CD4-positive, alpha-beta T cell treated with Interleukin-6 at 100 ng/mL for 8 hours (primary cell): ENCODE measurements around the gene PIK3R5.
"Not testable (repeated sequence)": the region's sequence is repeated elsewhere in the genome, so short reads cannot be mapped to it uniquely, and the experiment has no call there.

Experiments
- DNase-seq: peaks from one replicate; pipeline ENCODE4 v3.0.0-alpha.2; 2020; ENCODE audit warnings: mixed read lengths, low spot score

PIK3R5 gene

DNA sequence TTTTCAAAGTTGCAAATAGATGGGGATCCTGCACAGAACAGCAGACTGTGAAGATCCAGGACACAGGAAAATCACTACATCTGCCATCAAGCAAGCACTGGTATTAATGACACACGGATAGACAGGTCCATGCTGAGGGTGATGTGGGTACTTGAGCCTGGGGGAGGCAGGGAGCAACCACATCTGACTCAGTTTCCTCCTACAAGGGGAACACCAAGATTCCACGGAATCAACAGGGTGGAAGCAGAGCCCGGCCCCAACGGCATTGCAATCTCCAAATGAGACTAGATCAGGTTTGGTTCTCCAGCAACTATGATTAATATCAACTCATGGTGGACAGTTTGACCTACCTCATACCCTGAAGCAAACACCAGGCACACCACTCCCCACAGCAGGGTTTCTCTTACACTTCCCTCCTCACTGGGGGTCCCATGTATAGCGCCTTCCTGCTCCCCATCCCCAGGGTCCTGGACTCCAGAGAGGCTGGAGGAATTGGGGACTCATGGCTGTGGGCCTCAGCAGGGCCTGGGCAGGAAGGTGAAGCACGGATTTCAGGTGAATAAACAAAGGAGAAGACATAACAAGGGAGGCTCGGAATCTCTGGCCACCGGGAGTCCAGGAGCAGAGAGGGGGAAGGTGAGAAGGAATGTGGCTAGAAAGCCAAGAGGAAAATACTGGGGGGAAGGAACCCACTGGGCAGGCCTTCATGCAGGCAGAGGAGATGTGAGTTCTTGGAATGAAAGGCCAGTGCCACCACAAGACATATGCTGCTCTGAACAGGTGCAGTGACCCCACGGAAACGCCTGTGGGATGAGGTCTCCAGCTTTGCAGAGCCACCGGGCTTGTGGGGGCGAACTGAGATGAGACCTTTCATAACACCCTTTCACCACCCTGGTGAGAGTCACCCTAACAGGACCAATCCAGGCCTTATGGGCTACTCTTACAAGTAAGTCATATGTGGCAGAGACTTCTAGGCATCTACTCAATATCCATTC is 68.6 kb downstream of the PIK3R5 start:
- DNase-seq: no peak

DNA sequence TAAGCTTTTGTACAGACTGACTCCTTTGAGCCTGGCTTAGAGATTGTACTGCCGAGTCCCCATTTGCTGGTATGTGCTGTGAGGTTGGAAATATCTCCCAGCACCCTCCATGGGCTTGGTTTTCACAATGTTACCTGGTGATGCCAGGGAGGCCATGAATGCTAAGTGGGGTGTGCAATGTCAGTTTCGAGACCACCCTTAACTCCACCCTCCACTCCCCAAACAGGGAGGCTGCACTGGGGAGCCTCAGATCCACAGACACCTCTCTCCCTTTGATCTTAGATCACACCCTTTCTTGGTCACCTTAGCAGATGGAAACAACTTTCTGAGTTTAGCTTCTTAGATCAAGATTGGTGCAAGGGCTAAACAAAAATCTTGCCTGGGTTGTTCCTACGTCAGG is 69.4 kb downstream of the PIK3R5 start:
- no peak for DNase-seq

DNA sequence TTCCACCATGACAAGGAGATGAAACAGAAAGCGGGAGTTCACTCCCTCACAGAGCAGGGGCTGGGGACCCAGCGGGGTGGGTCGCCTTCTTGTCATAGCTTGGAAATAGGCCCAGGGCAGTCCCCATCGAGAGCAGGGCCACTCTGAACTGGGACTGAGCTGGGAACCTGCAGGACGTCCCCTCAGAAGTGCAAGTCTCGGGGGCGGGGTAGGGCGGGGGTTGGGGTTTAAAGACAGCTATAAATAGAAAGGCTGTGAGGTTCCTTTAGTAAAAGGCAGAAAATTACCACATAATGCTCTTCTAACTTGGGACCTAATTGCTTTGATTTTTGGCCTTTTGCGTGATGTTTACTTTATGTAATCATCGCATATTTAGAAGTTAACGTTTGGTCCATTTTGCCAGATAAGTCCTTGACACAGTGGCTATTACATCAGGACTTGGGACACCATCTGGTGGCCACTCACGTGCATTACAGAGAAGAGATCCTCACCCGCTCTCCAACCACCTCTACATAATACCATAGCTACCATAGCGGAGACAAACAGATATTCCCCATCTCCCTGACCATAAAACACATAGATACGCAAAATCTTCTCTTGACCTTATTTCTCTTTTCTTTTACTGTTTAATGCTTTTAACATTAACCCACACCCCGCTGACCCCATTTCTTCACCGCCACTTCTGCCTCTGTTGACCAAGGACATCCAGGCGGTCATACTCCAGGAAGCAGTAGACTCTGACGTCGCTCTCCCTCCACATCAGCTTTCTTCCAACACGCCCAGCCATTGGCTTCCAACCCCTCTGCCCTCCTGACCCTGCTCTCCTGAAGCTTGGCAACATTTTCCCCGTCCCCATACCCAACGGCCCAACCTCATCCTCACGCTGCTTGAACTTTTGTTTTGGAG is 70.6 kb downstream of the PIK3R5 start:
- peak; percentile 52 for DNase-seq

DNA sequence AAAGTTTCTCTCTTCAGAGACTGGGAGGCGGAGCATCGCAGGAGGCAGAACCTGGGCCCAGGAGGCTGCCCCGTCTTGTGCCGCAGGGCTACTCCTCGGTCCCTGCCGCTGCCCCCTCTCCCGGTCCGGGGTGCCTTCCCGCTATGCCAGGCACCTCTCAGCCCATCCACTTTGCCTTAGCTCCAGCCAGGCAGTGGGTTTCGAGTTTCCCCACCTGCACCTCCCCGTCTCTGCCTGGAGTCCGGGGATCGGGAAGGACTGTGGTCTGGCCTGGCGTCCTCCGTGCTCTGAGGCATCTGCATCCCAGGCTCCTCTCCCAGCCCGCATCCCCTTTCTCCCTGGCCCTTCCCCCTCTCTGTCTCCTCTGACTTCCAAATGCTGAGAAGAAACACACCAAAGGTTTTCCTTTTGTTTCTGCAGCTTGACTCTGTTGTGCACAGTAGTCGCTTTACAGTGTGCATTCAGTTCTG is 71.3 kb downstream of the PIK3R5 start:
- no peak for DNase-seq

DNA sequence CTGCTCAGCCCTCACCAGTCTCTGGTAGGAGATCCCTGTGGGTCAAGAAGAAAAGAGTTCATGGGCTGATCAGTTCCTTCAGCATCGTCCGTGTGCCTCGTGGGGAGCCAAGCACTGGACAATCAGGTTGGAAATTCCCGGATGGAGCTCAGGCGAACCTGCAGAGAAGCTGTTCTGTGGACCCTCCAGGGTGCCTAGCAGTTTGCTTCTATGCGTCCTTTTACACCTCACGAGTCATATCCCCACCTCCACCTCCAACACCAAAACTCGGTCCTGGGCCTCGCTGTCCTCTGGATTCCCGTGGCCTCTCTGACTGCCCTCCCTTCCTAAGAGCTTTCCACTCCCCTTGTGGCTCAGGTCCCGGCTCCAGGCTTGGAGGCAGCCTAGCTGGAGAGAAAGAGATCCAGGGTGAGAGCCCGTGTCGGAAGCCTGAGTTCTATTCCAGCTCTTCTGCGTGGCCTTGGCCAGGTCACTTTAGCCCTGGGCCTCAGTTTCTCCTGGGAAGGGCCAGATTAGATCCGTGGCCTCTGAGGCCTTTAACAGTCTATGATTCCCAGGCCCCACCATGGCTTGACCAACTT is 71.8 kb downstream of the PIK3R5 start:
- no peak for DNase-seq

DNA sequence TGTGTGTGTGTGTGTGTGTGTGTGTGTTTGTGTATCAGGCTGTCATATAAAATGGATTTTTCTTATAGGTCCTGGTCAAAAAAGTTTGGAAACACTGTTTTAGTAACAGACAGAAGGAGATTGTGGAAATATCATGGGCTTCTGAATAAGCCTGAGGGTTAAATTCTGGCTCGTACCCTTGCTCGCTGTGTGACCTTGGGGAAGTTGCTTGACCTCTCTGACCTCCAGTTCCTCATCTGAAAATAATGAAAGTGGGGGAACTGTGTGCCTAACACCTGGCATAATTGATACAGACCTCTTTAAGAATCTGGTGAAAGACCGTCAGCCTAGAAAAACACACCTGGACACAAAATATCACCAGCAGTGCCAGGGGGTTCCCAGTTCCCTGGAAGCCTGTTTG is 72.4 kb downstream of the PIK3R5 start:
- no peak for DNase-seq

DNA sequence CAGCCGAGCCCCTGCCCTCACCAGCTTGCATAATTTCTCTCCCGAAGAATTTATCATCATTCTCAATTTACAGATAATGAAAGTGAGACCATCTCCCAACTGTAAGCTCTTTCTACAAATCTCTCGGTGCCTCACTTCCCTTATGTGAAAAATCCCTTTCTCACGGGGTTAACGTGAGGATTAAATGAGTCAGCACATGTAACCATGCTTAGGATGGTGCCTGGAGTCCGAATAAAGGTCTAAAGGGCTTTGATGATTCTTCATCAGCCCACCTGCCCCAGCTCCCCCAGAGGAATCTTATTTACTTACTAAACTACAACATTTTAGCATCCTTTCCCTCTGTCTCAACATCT is 73.2 kb downstream of the PIK3R5 start:
- DNase-seq: no peak

DNA sequence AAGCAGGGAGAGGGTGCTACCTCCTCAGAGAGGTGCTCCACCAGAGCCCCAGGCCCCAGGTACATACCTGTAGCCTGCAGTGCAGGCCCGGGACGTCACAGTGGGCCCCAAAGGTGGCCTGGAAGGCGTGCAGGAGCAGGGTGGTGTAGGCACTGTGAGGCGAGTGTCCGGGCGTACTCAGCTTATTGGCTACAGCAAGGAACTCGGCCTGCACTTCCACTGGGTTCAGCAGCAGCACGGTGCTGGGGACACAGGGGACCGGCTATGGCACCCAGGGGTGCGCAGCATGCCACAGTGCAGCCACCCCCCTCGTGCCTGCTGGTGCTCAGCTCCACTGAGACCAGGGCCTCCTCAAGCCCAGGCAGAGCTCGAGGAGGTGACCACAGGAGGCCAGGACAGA is 74.8 kb downstream of the PIK3R5 start:
- no peak for DNase-seq

DNA sequence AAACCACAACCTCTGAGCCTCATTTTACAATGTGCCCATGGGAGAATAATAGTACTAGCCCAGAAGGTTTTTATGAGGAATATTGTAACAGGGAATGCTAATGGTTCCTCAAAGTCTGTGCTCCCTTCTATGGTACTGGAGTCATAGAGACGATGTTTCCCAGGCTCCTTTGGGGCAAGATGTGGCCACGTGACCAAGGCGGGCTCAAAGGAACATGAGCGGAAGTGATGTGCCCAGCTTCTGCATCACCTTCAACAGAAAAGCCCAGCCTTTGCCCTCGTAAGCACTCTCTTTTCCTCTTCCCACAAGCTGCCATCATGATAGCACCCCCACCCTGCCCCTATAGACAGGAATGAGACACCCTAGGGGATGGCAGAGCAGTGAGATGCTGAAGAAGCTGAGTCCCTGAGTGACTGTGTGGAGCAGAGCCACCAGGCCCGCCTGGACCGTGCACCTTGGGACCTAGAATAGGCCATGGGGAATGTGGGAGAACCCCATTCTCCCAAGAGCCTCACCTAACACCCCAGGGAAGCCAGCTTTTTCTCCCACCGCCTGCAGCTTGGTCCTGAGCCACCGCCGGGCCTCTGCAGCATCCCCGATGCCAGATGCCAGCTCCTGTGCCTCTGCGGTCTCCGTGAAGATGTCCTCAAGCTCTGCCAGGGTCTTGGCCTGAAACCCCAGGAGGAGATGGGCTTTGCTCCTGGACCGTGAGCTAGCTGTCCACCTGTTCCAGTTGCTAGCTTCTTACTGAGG is 75.9 kb downstream of the PIK3R5 start:
- DNase-seq: no peak

DNA sequence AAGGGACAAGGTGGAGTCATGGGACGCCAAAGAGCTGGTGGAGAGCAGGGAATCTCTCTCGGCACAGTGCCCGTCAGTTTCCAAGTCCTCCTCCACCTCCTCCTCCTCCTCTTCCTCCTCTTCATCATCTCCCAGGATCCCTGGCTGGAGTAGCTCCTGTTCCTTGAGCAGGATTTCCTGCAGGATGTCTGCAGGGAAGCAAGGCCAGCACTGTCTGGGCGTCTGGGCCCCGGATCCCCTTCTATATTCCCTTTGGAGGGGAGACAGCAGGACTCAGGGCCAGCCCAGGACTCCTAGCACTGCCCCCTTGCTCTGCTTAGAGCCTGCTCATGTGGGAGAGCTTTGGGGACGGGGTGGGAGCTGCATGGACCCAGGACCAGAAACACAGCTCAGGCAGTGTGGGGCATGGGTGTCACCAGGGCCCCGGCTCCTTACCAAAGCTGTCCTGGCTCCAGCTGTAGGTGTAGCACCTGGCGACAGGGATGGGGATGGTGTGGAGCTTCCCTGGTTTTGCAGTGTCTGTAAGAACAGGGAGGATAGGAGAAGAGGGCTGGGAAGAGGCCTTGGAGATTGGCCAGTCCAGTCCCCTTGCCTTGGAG is 76.7 kb downstream of the PIK3R5 start:
- DNase-seq: no peak

DNA sequence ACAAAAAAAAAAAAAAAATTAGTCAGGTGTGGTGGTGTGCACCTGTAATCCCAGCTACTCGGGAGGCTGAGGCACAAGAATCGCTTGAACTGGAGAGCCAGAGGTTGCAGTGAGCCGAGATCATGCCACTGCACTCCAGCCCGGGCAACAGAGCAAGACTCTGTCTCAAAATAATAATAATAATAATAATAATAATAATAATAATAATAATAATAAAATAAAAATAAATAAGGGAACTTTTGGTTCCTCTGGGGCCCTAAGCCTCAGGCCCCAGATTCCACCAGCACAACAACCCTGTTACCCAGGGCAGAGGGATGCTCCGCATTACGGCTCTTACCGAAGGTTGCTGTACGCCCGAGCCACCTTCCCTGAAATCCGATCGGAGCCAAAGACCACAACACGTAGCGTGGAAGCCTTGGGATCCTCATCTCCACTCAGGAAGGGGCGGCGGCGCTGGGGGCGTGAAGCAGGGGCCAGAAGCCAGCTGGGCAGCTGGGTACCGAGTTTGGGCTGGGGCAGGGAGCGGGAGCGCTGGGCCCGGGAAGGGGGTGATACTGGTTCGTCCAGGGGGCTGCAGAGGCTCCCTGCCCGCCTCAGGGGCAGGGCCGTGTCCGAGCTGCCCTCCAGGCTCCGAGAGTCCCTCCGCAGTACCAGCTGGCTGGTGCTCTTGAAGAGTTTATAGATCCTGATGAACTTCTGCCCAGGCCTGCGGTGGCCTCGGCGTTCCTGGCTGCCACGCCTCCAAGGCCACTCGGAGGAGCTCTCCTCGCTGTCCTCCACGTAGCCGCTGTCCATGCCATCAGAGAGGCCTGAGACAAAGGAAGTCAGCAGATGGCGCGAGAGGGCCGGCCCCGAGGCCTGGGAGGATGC is 77.4 kb downstream of the PIK3R5 start:
- DNase-seq: no peak

DNA sequence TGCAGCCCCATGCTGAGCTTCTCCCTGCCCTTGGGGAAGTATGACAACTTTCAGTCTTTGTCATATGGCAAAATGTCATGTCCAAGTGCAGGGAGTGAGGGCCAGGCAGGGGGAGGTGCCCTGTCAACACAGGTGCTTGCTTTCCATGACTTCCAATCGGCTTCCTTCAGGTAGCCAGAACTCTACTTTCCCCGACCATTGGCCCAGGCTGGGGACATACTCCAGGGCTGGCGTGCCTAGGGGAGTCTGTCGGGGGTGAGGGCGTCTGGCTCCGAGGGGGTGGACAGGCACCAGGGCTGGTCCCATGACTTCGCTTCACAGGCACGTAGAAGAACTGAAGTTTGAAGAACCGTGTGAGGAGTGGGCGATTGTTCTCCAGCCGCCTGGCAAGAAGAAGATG is 78.2 kb downstream of the PIK3R5 start:
- DNase-seq: no peak

DNA sequence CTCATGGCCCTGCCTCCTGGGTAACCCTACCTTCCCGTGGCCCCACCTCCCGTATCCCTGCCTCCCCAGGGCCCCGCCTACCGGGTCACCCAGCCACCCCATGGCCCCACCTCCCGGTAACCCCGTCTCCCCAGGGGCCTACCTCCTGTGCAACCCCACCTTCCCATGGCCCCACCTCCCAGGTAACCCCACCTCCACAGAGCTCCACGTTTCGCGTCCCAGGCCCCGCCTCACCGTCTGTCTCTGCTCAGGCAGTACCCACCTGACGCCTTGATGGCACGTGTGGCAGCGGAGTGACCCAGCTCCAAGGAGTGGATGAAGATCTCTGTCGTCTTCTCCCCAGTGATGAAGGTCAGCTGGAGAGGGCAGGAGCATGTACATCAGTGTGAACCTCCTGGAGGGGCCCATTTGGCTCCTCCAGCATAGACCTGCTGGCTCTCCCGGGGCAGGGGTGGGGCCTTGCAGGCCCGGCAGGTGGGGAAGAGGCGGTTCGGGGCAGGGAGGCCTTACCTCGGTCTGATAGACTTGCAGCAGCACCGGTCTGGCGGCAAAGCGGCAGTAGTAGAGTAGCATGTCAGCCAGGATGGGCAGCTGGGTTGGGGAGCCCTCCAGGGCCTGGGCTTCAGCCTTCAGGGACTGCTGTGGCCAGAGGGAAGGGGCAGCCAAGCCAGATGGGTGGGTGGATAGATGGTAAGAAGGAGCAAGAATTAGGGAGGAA is 79.4 kb downstream of the PIK3R5 start:
- no peak for DNase-seq

DNA sequence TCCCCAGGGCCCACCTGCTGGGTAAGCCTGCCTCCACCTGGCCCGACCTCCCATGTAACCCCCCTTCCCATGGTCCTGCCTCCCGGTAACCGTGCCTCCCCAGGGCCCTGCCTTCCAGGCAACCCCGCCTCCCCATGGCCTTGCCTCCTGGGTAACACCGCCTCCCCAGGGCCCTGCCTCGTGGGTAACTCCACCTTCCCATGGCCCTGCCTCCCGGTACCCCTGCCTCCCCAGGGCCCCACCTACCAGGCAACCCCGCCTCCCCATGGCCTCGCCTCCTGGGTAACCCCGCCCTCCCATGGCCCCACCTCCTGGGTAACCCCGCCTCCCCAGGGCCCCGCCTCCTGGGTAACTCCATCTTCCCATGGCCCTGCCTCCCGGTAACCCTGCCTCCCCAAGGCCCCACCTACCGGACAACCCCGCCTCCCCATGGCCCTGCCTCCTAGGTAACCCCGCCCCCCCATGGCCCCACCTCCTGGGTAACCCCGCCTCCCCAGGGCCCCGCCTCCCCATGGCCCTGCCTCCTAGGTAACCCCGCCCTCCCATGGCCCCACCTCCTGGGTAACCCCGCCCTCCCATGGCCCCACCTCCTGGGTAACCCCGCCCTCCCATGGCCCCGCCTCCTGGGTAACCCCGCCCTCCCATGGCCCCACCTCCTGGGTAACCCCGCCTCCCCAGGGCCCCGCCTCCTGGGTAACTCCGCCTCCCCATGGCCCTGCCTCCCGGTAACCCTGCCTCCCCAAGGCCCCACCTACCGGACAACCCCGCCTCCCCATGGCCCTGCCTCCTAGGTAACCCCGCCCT is 80.1 kb downstream of the PIK3R5 start:
- DNase-seq: not testable (repeated sequence)

DNA sequence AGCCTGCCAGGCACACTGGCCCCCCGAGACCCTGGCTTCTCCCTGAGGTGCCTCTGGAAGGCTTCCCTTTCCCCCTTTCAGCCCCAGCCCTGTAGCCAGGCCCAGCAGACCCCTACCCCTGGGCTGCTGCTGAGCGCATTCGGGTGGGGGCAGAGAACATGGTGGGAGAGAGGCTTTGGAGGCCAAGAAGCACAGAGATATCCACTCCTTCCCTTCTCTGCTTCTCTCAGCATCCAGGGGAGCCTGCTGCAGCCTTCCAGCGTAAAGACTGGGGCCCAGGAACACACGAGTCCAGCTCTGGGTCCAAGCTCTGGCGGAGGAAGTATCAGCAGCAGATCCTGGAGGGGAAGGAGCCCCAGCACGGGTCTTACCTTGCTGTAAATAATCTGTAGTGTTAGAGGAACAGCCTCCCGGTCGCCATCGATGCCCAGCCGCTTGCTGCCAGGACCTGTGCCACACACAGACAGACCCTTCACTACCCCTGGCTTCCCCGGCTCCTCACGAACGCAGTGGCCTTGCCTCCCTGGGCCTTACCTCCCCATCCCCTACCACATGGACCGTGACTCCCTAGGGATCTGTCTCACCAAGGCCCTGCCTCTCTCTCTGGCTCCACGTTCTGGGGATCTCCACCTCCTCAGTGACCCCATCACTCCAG is 81.0 kb downstream of the PIK3R5 start:
- no peak for DNase-seq

DNA sequence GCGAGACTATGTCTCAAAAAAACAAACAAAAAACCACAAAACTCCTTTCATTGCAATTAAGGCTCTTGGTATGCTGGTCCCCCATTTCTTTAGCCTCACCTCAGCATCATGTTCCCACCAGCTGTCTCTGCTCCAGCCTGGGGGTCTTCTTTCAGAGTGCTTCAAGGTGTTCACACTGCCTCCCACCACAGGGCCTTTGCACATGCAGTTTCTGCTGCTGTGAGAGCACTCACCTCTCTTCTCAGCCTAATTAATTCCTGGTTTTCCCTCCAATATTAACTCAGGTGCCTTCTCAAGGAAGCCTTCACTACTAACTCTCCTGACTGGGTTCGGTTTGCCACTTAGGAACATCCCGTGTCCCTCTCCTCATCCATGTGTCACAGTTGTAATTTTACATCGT is 82.2 kb downstream of the PIK3R5 start:
- no peak for DNase-seq

DNA sequence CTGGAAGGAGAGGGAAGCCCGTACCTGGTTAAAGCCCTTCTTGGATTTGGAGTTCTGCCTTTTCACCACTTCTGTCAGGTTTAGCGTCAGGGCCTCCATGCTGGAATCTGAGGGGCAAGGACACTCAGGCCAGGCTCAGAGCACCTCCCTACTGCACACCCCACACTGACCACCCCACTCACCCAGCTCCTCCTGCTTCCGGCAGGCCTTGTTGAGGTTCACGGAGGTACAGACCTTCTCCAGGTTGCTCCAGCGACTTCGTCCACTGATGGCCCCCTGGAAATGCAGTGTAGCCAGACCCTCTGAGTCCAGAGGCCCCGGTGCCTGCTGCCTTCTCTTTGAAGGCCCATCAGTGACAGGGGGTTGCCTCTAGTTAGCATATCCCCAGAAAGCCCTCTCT is 83.9 kb downstream of the PIK3R5 start:
- no peak for DNase-seq

DNA sequence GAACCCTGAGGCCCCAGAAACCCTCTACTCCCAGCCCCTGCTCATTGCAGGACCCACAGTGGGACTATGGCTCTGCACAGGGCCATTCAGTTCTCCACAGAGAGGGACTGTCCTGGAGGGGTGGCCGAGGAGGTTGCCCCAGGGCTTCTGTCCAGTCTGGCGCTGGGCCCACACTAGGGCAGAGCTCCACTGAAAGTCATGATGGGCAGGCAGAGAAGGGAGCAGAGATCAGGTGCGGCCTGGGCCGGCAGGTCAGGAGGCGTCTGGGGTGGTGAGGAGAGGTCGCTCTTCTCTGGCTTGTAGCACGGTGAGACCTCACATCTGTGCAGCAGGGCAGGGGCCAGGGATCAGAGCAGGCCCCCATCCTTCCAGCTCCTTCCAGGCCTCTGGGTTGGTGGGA is 85.0 kb downstream of the PIK3R5 start:
- DNase-seq: no peak
